ENCODE data around the gene DENND5B.

GRCh38 chr12:31508436-31509150, 82.3 kb downstream of the DENND5B start:
- no peak for TF ChIP-seq SP1 (IDR thresholded peaks at IDR 0.05)
- TF ChIP-seq PKNOX1 (IDR thresholded peaks at IDR 0.05) = no peak
- no peak for TF ChIP-seq BHLHE40 (IDR thresholded peaks at IDR 0.05; ENCODE audit: borderline replicate concordance)
- TF ChIP-seq ZNF384 (IDR thresholded peaks at IDR 0.05) = no peak
- no peak for TF ChIP-seq FOXA1 (IDR thresholded peaks at IDR 0.05)
- no peak for TF ChIP-seq ARNT (IDR thresholded peaks at IDR 0.05)
- no peak for TF ChIP-seq TARDBP (IDR thresholded peaks at IDR 0.05)
- TF ChIP-seq SUZ12 (IDR thresholded peaks at IDR 0.05) = no peak

All from HEK293T (cell line).